Vagina (tissue), 2 donors: ENCODE measurements around the gene PCDHGA1.
A peak's percentile ranks its signal among the peaks of the same experiment; 100 is the strongest.

Experiments used
- CTCF ChIP-seq, 3 experiments: fragments of 450-650 bp in 2 of 3; fragments of 200-600 bp in 1 of 3; sonication (generic) in 1 of 3; IDR thresholded peaks; one replicate each; pipeline ENCODE4 v1.5.1; 2017 to 2019; ENCODE audit warnings: antibody characterized with exemption in 3 of 3, mild to moderate bottlenecking in 2 of 3, moderate library complexity in 2 of 3
- POLR2A ChIP-seq, 2 donors: fragments of 450-650 bp; IDR thresholded peaks; one replicate each; pipeline ENCODE4 v1.6.1; 2017; ENCODE audit warnings: antibody characterized with exemption in 2 of 2, mild to moderate bottlenecking in 2 of 2, moderate library complexity in 2 of 2
- POLR2AphosphoS5 ChIP-seq, 2 donors: sonication (generic); formaldehyde crosslinking; IDR thresholded peaks; one replicate each; pipeline ENCODE4 v1.9.0; 2017; ENCODE audit warnings: antibody characterized with exemption in 2 of 2, mild to moderate bottlenecking in 2 of 2, low read depth in 1 of 2; ENCODE audit not compliant: insufficient read depth in 1 of 2

- TF ChIP-seq CTCF (IDR thresholded peaks at IDR 0.05), result no peak
- TF ChIP-seq POLR2A (IDR thresholded peaks at IDR 0.05), result no peak
- TF ChIP-seq POLR2AphosphoS5 (IDR thresholded peaks at IDR 0.05; ENCODE audit: insufficient read depth in 1 of 2, low read depth in 1 of 2), result peak in 1 of 2 donors; percentile 37
These were observed 198.1 kb downstream of the PCDHGA1 start for GRCh38 chr5:141528291-141528984.
